HG02642 (cell line): Measurements from ENCODE around the gene B4GALT5.
"Not testable (repeated sequence)": the region's sequence is repeated elsewhere in the genome, so short reads cannot be mapped to it uniquely, and the experiment has no call there.

Experiments used
- ATAC-seq: cut with Tn5 transposase; IDR thresholded peaks from one replicate; pipeline ENCODE4 v1.9.1; 2021; ENCODE audit warnings: mild to moderate bottlenecking; ENCODE audit not compliant: unreplicated experiment, poor library complexity

The B4GALT5 gene

DNA sequence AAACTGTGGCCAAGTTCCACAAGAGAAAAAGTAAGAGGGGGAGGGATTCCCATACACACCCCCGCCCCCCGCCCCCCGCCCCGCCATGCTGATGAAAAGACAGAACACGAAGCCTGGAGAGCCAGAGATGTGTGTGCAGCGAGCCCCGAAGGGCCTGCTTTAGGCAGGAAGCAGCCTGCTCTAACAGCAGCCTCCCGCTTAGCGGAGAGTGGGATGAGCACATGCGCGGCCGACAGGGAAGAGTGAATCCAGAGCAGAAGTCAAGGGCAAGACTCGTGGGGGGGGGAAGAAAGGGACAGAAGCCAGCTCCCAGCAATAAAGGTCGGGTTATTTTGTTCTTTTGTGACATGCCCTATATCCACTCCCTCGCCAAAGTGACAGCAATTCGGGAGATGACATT, 78.5 kb downstream of the B4GALT5 start:
- no peak for ATAC-seq

- no peak for ATAC-seq
Measured at GRCh38 chr20:49634116-49634515, 79.6 kb downstream of the B4GALT5 start.

- no peak for ATAC-seq
Measured at GRCh38 chr20:49633643-49634042, 80.0 kb downstream of the B4GALT5 start.

GRCh38 chr20:49633023-49633422, 80.7 kb downstream of the B4GALT5 start:
- no peak for ATAC-seq

DNA sequence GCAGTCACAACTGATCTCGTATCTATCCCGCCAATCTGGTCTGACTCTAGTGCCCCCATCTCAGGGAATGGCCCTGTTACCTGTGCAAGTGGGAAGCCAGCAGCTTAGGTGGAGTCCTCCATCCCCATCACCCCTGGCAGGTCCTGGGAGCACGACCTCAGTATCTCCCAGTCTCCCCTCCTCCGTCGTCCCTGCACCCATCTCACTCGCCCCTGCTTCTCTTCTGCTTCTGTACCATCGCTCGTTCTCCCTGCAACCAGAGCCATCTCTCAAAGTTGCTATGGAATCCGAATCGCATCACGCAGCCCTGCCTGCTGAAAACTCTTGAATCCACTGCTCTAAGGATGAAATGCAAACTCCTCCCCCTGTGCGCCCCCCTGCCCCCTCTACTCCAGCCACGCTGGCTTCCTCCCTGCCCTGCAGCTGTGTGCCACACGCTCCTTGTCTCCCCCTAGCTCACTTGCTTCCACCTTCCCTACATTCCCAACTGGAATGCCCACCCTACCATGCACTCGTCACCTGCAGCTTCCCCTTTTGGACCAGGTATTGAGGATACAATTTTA, 81.7 kb downstream of the B4GALT5 start:
- no peak for ATAC-seq

GRCh38 chr20:49631061-49631716, 82.5 kb downstream of the B4GALT5 start:
- peak; percentile 32 for ATAC-seq

GRCh38 chr20:49630396-49630951, 83.2 kb downstream of the B4GALT5 start:
- ATAC-seq: peak; percentile 78

- ATAC-seq: no peak
Measured at GRCh38 chr20:49629606-49630005, 84.1 kb downstream of the B4GALT5 start.

DNA sequence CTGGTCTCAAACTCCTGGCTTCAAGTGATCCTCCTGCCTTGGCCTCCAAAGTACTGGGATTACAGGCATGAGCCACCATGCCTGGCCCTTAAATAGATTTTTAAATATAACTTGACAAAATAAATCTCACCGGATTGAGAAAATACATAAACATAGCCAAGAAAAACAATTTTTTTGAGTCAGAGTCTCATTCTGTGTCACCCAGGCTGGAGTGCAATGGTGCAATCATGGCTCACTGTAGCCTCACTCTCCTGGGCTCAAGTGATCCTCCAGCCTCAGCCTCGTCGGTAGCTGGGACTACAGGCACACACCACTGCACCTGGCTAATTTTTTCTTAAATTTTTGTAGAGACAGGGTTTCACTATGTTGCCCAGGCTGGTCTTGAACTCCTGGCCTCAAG, 85.4 kb downstream of the B4GALT5 start:
- ATAC-seq: not testable (repeated sequence)

GRCh38 chr20:49627329-49627761, 86.3 kb downstream of the B4GALT5 start:
- no peak for ATAC-seq

DNA sequence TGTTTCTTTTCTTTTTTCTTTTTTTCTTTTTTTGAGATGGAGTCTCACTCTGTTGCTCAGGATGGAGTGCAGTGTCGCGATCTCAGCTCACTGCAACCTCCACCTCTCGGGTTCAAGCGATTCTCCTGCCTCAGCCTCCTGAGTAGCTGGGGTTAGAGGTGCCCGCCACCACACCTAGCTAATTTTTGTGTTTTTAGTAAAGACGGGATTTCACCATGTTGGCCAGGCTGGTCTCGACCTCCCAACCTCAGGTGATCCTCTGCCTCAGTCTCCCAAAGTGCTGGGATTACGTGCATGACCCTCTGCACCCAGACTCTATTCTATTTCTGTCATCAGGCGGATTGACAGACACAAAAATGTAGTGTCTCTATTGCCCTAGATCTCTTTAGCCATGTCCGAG, 88.7 kb downstream of the B4GALT5 start:
- ATAC-seq: not testable (repeated sequence)

DNA sequence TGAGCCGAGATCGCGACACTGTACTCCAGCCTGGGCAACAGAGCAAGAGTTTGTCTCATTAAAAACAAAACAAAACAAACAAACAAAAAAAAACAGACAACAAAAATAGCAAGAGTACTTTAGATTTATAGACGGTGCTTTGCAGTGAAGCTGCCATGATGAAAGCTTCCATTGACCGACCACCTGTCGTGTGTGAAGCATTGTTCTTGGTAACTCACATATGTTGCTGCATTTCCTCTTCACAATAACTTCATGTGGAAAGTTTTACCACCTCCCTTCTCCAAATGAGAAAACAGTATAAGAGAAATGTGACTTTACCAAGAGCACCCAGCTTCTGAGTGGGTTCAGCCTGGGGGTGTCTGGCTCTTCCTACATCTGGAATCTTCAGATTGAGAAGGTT, 89.4 kb downstream of the B4GALT5 start:
- no peak for ATAC-seq

DNA sequence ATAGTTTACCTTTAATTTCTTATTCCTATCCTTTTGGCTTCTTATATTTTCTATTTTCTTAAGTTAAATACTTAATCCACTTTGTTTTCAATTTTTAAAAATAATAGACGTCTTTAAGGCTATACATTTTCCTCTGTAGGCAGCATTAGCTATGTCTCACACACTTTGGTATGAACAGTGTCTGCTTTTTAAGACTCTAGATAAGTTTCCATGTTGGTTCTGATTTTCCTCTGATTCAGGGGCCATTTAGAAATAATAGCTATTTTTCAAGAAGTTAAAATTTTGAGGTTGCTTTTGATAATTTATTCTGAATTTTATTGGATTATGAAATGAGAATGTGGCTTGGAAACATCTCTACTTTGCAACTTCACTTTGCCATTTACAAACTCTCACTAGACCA, 91.4 kb downstream of the B4GALT5 start:
- ATAC-seq: no peak

DNA sequence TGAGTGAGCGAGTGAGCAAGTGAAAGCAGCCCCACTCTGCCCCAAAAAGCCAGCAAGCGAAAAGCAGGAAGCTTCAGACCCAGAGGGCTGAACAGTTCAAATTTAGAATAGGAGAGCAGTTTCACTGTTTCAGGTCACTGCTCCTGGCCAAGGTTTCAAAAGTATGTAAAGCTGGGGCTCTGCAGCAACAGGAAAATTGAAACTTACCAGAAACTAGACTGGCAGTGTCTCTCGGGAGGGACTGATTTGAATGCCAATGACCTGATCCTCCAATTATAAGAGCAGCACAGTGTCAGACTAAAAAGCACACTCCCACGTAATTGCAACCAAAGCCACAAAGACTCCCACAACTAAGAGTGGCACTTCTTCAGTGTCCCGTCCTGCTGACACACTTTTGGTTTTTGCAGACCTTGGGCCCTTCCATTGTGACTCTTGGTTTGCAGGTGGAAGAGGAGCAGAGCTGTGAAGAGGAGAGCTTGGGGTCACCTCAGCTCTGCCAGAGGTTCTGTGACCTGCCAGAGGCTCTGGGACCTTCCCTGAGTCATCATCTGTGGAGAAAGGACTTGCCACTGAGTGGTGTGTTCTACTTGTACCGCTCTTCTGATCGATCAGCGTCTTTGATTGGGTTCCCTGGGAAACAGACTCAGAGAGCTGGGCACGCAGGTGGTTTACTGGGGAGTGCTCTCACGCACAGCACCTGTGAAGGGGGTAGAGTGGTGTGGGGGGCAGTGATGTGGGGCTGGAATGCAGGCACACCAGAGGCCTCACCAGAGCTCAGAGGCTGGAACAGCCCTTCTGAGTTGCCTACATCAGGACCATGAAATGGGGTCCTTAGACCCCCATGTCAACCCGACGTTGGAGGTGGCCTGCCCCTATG, 93.1 kb downstream of the B4GALT5 start:
- ATAC-seq: peak; percentile 84

- ATAC-seq: no peak
Measured at GRCh38 chr20:49619113-49620048, 94.3 kb downstream of the B4GALT5 start.

DNA sequence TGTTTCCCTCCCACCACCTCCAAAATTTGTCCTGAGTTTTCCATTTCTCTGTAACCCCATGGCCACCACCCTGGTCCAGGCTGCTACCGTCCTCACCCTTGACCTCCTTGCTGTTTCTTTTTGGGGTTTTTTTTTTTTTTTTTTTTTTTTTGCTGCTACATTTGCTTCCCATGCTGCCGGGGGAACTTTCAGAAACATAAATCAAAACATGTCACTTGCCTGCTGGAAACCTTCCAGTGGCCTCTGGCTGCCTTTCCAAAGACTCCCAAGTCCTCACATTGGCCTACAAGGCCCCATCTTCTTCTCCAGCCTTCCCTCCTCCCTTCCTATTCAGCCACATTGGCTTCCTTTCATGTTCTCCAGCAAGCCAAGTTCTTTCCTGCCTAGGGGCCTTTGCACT, 95.4 kb downstream of the B4GALT5 start:
- no peak for ATAC-seq

DNA sequence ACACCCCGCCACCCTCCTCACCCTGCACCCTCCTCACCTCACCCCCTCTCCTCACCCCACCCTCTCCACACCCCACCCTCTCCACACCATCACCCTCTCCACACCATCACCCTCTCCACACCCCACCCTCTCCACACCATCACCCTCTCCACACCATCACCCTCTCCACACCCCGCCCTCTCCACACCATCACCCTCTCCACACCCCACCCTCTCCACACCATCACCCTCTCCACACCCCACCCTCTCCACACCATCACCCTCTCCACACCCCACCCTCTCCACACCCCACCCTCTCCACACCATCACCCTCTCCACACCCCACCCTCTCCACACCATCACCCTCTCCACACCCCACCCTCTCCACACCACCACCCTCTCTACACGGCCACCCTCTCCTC, 96.3 kb downstream of the B4GALT5 start:
- not testable (repeated sequence) for ATAC-seq

DNA sequence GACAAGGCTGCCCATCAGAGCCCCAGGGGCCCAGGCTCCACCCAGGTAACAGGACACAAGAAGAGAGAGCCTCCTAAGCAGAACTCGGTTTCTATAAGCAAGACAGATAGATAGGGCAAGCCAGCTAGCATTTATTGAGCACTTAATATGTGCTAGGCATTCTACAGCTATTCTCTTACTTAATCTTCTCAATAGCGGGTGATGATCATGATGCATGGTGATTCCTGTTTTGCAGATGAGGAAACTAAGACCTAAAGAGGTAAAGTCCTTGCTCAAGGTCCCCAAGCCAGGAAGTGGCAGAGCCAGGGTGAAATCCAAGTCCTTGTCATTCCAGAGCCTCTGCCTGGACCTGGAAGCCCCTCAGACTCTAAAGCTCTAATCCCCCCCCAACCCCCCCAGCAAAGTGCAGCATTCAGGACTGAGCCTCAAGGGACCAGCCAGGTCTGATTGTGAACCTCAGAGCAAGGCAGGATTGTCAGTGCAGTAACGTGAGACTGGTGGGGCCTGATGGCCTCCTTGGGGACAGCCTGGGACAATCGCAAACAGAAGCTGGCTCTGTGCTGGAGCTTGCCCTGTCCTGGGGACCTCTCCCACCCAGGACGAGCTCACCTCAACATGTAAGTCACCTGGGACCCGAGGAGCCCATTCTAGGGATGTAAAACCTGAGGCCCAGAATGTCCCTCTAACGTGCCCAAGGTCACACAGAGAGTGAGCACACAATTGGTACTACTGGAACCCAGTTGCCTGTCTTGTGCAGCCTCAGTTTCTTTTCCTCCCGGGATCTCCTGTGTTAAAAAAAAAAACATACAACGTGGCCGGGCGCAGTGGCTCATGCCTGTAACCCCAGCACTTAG, 97.3 kb downstream of the B4GALT5 start:
- no peak for ATAC-seq
